Chondrocyte (in vitro differentiated cells): Measurements from ENCODE around the gene FRMD4B. TPM values are rescaled to one million over a fixed set of nuclear protein-coding genes. Genes with fewer than 3 reads are reported as not detected.

Experiments used
- DNase-seq: peaks from one replicate; pipeline ENCODE4 v3.0.0; 2021; ENCODE audit warnings: mixed read lengths, low spot score
- H3K27ac Mint-ChIP-seq: one replicate; pipeline ENCODE4 v1.8.0; 2021; ENCODE audit warnings: mild to moderate bottlenecking, moderate library complexity, mixed read lengths; ENCODE audit not compliant: unreplicated experiment
- H3K27me3 Mint-ChIP-seq: 2 replicates; pipeline ENCODE4 v1.8.0; 2021; ENCODE audit warnings: low read depth, mixed read lengths
- H3K36me3 Mint-ChIP-seq: 2 replicates; pipeline ENCODE4 v1.8.0; 2021; ENCODE audit warnings: low read depth, mixed read lengths
- H3K4me1 Mint-ChIP-seq: 2 replicates; pipeline ENCODE4 v1.8.0; 2021; ENCODE audit warnings: low read depth, mild to moderate bottlenecking, mixed read lengths
- H3K4me3 Mint-ChIP-seq: one replicate; pipeline ENCODE4 v1.8.0; 2021; ENCODE audit warnings: mild to moderate bottlenecking, moderate library complexity, mixed read lengths; ENCODE audit not compliant: unreplicated experiment
- H3K9me3 Mint-ChIP-seq: 2 replicates; pipeline ENCODE4 v1.8.0; 2021; ENCODE audit warnings: low read depth, mixed read lengths
- total RNA-seq: library from RNA; stranded (reverse); gene quantifications from 3 replicates; pipeline ENCODE4 v1.2.1, GENCODE V29; 2021
- TF ChIP-seq, protein P1 (sequence below): fragments of 200-600 bp; sonication (generic); IDR thresholded peaks from 2 replicates; pipeline ENCODE4 v1.5.0; 2021; ENCODE audit warnings: antibody characterized with exemption, mild to moderate bottlenecking, moderate library complexity

FRMD4B gene
- total RNA-seq, 1 donor from 2014 or later, result 4.1 TPM

DNA sequence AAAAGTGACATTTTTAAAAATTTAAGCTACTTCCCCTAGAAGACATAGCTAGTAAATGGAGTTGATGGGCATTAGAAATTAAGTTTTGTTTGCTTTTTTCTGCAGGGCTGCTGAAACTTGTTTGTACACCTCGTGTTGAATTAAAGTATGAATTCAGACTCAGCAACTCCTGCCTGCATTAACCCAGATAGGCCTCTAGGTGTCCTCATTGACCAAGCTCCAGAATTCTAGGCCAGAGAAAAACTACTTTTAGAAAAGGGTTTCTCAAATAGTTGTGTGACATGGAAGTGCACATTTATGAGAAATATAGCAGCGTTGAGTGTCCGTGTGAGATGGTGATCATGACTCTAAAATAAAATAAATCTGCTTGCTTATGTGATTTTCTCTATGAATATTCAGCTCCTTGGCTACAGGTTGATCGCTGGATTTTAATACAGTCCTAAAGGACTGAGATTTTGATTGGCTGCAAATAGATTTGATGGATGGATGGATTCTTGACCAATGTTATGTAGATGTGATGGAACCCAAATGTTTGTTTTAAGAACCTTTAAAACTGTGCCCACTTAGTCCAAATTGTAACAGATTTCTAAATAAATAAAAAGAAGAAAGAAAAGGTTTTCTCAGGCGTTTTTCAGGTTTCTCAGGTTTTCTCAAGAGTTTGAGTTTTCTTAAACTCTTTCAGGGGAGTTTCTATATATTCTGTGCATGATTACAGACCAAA, 224.1 kb downstream of the FRMD4B start:
- H3K27me3 Mint-ChIP-seq, result no peaks in the 10 kb centered on the region
- H3K9me3 Mint-ChIP-seq, result no peaks in the 10 kb centered on the region
- no peak overlapping the region for H3K4me3 Mint-ChIP-seq
- H3K27ac Mint-ChIP-seq, result no peak overlapping the region
- DNase-seq, result no peak
- no peaks in the 10 kb centered on the region for H3K36me3 Mint-ChIP-seq
- TF ChIP-seq, protein P1, sequence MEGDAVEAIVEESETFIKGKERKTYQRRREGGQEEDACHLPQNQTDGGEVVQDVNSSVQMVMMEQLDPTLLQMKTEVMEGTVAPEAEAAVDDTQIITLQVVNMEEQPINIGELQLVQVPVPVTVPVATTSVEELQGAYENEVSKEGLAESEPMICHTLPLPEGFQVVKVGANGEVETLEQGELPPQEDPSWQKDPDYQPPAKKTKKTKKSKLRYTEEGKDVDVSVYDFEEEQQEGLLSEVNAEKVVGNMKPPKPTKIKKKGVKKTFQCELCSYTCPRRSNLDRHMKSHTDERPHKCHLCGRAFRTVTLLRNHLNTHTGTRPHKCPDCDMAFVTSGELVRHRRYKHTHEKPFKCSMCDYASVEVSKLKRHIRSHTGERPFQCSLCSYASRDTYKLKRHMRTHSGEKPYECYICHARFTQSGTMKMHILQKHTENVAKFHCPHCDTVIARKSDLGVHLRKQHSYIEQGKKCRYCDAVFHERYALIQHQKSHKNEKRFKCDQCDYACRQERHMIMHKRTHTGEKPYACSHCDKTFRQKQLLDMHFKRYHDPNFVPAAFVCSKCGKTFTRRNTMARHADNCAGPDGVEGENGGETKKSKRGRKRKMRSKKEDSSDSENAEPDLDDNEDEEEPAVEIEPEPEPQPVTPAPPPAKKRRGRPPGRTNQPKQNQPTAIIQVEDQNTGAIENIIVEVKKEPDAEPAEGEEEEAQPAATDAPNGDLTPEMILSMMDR, result peak; percentile 98
- H3K4me1 Mint-ChIP-seq, result no peaks in the 10 kb centered on the region

DNA sequence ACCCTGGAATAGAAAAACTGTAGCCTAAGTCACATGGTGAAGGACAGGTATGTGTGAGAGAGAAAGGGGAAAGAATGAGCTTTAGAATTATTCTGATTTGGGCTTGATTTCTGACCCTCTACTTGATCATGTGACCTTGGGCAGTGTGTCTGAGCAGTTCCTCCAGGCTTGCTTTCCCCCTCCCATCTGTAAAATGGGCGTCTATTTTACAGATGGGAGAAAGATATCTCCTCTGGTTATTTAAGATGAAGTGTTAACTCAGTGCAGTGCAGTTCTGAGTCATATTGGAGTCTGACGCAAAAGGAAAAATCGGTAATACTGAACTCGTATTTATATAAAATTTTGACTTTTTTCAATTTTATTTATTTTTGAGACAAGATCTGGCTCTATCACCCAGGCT, 225.4 kb downstream of the FRMD4B start:
- Mint-ChIP-seq H3K4me1 (no peaks in the 10 kb centered on the region), H3K9me3 (no peaks in the 10 kb centered on the region), H3K4me3 (no peak overlapping the region), H3K36me3 (no peaks in the 10 kb centered on the region), H3K27me3 (no peaks in the 10 kb centered on the region), H3K27ac (no peak overlapping the region)
- TF ChIP-seq, protein P1, result no peak
- DNase-seq, result no peak

DNA sequence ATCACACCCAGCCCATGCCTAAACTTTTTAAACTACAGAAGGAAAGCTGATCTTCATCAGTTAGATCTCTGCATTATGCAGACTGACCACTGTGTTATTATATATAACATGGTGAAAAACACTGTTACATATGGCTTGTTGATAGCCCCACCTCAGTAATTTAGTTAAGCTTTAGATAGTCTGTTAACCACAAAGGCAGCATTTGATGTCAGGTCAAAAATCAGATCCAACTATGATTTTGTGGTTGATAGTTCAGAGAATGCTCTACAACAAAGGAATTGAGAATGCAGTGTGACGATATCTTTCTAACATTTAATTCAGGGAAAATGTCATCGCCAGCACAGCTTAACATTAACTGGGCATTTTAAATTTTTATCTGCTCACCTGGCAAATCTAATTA, 225.8 kb downstream of the FRMD4B start:
- Mint-ChIP-seq H3K27me3 (no peaks in the 10 kb centered on the region), H3K27ac (no peak overlapping the region), H3K36me3 (no peaks in the 10 kb centered on the region), H3K9me3 (no peaks in the 10 kb centered on the region), H3K4me1 (no peaks in the 10 kb centered on the region), H3K4me3 (no peak overlapping the region)
- TF ChIP-seq, protein P1, result no peak
- DNase-seq, result no peak

DNA sequence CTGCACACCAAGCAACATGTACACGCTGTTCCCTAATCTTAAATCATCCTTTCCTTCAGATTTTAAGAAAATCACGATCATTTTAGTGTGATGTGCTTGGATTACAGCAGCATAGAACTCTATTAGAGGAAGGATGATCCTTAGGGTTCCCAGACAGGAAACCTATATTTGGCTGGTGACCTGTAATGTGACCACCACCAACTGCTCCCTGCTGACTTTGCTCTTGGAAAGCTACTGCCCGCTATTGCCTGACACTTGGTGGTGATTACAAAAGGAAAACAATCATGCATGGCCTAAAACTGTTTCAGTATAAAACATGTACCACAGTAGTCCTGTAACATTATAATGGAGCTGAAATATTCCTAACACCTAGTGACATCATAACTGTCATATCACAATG, 236.3 kb downstream of the FRMD4B start:
- Mint-ChIP-seq H3K27ac (no peak overlapping the region), H3K27me3 (peaks cover 12% of the 10 kb centered on the region)

DNA sequence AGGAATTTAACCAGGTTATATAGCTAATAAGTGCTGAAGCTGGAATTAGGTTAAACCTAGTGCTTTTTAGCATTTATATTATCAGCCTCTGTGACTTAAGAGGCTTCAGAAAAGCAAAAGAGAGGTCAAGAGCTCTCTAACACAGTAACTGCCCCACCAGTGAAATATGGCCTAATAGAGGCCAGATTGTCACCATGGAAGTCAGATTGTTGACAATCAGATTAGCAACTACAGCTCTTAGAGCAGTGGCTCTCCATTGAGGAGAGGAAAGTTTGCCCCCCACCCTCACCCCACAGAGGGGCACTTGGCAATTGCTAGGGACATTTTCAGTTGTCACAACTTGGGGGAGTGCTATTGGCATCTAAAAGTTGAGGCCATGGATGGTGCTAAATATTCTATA, 240.2 kb downstream of the FRMD4B start:
- H3K27ac Mint-ChIP-seq, result no peak overlapping the region
- H3K4me3 Mint-ChIP-seq, result no peak overlapping the region
- no peaks in the 10 kb centered on the region for H3K9me3 Mint-ChIP-seq
- H3K4me1 Mint-ChIP-seq, result peaks cover 16% of the 10 kb centered on the region
- no peaks in the 10 kb centered on the region for H3K36me3 Mint-ChIP-seq
- no peaks in the 10 kb centered on the region for H3K27me3 Mint-ChIP-seq
- TF ChIP-seq, protein P1, result no peak
- no peak for DNase-seq

More for the DNA sequence above, 236.3 kb downstream of the FRMD4B start:
- no peak overlapping the region for H3K4me3 Mint-ChIP-seq
- H3K4me1 Mint-ChIP-seq, result no peaks in the 10 kb centered on the region
- TF ChIP-seq, protein P1, result no peak
- no peaks in the 10 kb centered on the region for H3K36me3 Mint-ChIP-seq
- H3K9me3 Mint-ChIP-seq, result no peaks in the 10 kb centered on the region
- no peak for DNase-seq
